Measurements from ENCODE around the gene FAM237B. TPM values are rescaled to one million over a fixed set of nuclear protein-coding genes. Genes with fewer than 3 reads are reported as not detected.

The FAM237B gene
- total RNA-seq, 2 experiments from 2014 or later = not detected

DNA sequence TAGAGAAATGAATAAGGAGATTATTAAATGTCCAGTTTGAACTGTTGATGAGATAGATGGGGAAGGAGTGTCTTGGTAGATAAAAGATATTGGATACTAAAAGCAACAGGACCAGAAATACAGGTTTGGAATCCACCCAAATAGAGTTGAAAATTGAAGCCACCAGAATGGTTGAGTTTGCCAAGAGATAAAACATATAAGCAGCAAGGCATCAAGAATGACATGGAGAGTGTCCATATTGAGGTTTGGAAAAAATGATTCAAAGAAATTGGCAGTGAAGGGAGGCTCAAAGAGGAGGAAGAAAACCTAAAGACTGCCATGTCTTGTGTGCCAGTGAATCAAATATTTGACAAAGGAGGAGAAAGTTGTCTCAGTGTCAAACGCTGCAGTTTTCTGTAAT is 51.9 kb downstream of the FAM237B start:
- DNase-seq = no peak
- Mint-ChIP-seq H3K4me3 (no peak overlapping the region), H3K27me3 (peaks cover 9% of the 10 kb centered on the region), H3K36me3 (no peaks in the 10 kb centered on the region), H3K4me1 (no peaks in the 10 kb centered on the region), H3K9me3 (no peaks in the 10 kb centered on the region), H3K27ac (no peak overlapping the region)

DNA sequence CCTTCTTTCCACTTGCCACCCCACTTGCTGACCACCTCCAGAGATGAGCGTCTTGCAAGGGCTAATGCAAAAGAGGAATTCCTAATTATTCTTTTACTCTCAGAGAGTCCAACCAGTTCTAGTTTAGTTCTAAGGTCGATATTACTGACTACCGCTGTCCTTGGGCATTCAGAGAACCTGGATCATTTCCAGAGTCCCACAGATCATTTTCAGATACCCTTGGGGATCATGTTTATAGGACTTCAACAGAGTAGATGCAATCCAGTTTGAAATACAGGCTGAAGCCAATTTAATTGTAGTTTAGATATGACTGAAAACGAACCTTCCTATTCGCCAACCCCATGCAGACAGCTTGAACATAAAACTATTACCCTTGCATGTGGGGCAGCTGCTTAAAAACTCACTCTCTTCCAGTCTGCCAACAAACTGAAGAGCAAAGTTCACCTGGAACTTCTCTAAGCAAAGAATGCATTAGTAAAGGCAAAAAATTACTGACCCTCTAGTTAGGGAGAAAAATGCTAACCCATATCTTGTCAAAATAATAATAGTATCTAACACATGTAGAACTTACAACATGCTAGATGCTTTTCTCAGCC is 53.7 kb downstream of the FAM237B start:
- DNase-seq = no peak
- Mint-ChIP-seq H3K36me3 (no peaks in the 10 kb centered on the region), H3K9me3 (no peaks in the 10 kb centered on the region), H3K4me3 (no peak overlapping the region), H3K27me3 (peaks cover 9% of the 10 kb centered on the region), H3K27ac (no peak overlapping the region), H3K4me1 (no peaks in the 10 kb centered on the region)

DNA sequence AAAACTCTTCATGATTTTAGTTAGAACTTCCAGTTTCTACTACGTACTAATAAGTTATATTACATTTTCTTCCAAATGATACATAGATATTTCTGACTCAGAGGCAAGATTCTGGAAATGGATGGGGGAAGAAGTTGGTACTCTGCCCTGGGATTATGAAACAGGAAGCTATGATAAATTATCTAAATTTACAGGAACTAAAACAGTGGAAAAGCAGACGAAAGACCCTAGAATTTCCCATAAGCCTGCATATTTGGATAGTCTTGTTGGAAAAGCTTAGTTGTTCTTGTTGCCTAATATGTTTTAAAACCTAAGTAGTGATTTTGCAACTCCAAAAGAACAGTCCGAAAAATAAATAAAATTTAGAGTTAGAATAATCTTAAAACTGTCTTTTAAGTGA is 54.3 kb downstream of the FAM237B start:
- Mint-ChIP-seq H3K4me1 (no peaks in the 10 kb centered on the region), H3K4me3 (no peak overlapping the region), H3K27me3 (peaks cover 9% of the 10 kb centered on the region)

More for the DNA sequence above, 54.3 kb downstream of the FAM237B start:
- Mint-ChIP-seq H3K9me3 (no peaks in the 10 kb centered on the region), H3K36me3 (no peaks in the 10 kb centered on the region), H3K27ac (no peak overlapping the region)
- DNase-seq = no peak

Other genes with a start within 250 kb of the FAM237B start
- gene STEAP1, start 166.8 kb downstream of the FAM237B start, total RNA-seq = 1 to 10 TPM; 2.0 to 2.4 TPM
- not detected for gene STEAP2, start 109.6 kb downstream of the FAM237B start, total RNA-seq
- under 1 TPM; 0.72 to 0.85 TPM for gene CFAP69, start 76.1 kb downstream of the FAM237B start, total RNA-seq
- 10 to 100 TPM; 56.6 to 58.5 TPM for gene GTPBP10, start 25.4 kb upstream of the FAM237B start, total RNA-seq
- gene CLDN12, start 82.2 kb upstream of the FAM237B start, total RNA-seq = 1 to 10 TPM; 6.2 to 7.2 TPM
- not detected for gene PTTG1IP2, start 148.3 kb upstream of the FAM237B start, total RNA-seq

Data from activated naive CD8-positive, alpha-beta T cell treated with anti-CD3 and anti-CD28 coated beads for 36 hours (primary cell).